ENCODE measurements around the gene BCAS3.

The BCAS3 gene

DNA sequence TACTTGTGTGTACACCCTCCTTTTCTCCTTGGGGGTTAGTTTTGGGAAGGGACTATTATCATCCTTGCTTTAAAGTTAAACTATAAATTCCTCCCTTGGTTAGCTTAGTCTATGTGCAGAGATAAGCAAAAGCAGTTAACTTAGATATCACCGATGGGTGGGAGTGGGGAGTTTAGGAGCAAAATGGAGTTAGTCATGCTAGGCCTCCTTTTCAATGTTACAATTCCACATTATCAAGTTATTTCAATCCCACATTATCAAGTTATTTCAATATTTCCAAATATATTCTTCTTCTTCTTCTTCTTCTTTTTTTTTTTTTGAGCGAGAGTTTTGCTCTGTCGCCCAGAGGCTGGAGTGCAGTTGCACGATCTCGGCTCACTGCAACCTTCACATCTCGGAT, 1.7 kb upstream of the BCAS3 start:
- DNase-seq: no peak

DNA sequence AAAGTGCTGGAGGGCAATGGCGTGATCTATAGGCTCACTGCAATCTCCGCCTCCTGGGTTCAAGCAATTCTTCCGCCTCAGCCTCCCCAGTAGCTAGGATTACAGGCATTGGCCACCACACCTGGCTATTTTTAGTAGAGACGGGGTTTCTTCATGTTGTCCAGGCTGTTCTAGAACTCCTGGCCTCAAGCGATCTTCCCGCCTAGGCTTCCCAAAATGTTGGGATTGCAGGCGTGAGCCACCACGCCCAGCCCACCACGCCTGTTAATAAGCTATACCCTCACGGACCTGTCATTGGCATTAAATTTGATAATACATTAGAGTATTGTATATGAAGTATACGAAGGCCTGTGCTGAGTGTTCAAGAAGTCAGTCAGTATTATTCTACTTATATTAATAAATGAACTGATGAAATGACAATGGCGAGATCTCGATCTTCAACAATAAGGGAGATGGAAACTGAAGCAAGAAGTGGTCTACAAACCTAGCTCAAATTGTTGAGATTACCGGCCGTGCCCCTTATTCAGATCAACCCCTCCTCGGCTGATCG, 818 bp upstream of the BCAS3 start:
- DNase-seq: peak in 1 of 6 experiments; percentile 22

DNA sequence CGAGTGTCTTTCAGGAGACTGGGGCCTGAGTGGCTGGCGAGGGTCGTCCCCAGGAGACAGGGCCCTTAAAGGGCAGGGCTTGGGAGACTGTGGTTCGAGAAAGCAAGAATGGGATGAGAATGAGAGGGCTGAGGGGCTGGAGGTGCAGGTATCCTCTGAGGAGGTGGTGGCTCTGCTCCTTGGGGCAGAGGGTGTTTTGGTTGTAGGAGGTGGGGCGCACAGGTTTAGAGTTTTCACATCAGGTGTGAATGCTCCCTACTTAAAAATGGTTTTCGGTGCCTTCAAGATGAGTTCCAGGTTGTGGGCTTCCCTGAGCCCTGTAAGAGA, 430 bp downstream of the BCAS3 start:
- DNase-seq: no peak

DNA sequence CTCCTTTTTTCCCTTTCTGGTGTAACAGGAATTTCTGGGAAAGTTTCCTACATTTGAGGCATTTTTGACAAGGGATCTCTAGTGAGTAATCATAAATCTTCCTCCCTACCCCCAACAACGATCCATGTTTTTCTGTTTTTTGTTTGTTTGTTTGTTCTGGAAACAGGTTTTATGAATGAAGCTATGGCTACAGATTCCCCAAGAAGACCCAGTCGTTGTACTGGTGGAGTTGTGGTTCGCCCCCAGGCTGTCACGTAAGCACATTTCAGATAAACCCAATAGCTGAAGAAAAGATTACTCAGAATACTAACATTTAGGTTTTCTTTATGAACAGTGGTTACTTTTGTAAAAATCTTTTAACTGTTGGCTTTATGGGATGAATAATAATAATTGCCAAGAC, 1.6 kb downstream of the BCAS3 start:
- no peak for DNase-seq

DNA sequence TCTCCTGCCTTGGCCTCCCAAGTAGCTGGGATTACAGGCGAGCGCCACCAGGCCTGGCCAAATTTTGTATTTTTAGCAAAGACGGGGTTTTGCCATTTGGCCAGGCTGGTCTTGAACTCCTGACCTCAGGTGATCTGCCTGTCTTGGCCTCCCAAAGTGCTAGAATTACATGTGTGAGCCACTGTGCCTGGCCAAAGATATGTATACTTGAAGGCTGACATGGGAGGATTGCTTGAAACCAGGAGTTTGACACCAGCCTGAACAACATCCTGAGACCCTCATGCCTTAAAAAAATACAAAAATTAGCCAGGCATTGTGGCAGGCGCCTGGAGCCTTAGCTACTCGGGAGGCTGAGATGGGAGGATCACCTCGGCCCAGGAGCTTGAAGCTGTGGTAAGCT, 3.1 kb downstream of the BCAS3 start:
- DNase-seq: no peak

DNA sequence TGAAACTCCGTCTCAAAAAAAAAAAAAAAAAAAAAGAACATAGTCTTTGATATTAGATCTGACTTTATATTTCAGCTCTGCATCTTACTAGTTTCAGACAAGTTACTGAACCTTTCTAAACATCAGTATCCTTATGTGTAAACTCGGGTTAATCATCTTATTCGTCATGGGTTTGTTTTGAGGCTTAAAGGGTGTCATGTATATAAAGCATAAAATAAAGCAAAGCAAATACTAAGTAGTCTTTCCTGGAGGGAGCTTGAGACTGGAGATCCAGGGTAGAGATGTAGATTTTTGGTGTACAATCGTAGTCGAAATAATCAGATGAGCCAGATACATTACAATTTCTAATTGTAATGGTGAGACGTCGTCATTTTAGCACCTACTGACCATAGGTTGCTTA, 7.8 kb downstream of the BCAS3 start:
- DNase-seq: no peak

DNA sequence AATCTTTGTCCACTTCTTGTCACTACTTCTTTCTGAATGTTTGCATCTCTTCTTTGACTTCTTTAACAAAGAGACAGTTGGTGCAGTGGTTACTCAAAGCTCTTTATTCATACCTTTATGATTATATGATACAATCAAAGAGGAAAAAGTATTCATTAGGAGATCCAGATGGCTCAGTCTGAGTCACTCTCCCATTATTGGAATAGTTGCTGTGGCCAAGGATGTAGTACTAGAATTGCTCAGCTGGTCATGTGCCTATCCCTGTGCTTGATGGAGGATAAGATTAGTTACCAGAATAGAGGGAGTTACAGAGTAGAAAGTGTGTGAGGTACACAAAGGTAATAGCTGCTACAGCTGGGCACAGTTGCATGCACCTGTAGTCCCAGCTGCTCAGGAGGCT, 18.3 kb downstream of the BCAS3 start:
- no peak for DNase-seq

DNA sequence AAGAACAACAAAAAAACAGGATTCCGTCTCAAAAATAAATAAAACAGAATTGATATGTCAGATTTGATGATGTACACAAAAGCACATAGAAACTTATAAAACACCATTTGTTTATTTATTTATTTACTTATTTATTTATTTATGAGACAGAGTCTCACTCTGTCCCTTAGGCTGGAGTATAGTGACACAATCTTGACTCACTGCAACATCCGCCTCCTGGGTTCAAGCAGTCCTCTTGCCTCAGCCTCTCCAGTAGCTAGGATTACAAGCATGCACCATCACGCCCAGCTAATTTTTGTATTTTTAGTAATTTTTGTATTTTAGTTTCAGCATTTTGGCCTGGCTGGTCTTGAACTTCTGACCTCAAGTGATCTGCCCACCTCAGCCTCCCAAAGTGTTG, 21.4 kb downstream of the BCAS3 start:
- no peak for DNase-seq

DNA sequence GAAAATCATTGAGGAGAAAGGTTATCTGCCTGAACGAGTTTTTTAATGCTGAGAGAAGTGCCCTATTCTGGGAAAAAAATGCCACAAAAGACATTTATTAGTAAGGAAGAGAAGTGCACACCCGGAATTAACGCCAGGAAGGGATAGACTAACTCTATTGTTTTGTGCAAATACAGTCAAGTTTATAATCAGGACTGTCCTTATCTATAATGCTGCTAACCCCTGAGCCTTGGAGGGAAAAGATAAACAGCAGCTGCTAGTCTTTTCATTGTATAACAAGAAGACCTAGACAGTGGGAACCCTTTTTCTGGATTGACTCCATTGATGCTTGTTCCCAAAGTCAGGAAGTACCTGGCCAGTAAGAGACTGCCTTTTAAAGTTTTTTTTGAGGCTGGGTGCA, 26.5 kb downstream of the BCAS3 start:
- DNase-seq: no peak

DNA sequence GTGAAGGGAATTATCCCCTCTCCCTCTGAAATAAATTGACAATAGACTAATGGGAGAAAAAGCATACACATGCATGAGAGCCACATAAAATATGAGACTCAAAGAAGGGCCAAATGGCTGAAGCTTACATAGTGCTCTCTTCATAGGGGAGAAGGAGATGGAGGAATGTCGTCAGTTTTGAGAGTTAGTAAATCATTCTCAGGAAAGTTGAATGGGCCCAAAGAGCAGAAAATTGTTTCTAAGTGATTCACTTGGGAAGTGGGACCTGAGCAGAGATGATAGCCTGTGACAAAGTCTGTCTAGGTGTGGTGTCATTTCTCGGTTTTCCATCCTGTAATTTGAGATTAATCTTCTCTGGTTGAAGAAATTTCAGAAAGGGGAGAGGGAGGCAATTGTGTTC, 35.0 kb downstream of the BCAS3 start:
- no peak for DNase-seq

DNA sequence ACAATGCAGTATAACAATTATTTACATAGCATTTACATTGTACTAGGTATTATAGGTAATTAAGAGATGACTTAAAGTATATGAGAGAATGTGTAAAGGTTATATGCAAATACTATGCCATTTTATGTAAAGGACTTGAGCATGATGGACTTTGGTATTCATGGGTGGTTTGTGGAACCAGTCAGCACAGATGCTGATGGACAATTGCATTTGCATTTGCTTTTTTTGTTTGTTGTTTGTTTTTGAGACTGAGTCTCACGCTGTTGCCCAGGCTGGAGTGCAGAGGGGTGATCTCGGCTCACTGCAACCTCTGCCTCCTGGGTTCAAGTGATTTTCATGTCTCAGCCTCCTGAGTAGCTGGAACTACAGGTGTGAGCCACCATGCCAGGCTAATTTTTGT, 36.0 kb downstream of the BCAS3 start:
- no peak for DNase-seq

DNA sequence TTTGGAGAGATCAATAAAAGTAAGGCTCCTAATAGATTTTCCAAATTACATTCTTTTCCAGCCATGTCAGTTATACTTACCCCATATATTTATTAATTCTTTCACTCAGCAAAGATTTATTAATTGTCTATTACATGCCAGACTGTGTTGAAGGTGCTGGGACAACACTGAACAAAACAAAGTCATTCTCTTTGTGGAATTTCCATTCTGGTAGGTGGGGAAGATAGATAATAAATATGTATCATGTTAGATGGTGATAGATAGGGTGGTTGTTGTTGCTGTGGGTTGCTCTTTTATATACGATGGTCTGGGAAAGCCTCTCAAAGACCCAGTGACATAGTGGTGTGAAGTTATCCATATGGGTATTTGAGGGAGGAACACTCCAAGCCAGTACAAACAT, 39.1 kb downstream of the BCAS3 start:
- DNase-seq: no peak

DNA sequence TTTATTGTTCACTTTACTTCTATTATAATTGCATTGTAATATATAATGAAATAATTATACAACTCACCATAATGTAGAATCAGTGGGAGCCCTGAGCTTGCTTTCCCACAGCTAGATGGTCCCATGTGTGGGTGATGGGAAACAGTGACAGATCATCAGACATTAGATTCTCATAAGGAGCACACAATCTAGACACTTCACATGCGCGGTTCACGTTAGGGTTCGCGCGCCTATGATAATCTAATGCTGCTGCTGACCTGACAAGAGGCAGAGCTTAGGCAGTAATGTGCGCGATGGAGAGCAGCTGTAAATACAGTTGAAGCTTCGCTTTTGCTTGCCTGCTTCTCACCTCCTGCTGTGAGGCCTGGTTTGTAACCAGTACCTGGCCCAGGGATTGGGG, 40.2 kb downstream of the BCAS3 start:
- no peak for DNase-seq

DNA sequence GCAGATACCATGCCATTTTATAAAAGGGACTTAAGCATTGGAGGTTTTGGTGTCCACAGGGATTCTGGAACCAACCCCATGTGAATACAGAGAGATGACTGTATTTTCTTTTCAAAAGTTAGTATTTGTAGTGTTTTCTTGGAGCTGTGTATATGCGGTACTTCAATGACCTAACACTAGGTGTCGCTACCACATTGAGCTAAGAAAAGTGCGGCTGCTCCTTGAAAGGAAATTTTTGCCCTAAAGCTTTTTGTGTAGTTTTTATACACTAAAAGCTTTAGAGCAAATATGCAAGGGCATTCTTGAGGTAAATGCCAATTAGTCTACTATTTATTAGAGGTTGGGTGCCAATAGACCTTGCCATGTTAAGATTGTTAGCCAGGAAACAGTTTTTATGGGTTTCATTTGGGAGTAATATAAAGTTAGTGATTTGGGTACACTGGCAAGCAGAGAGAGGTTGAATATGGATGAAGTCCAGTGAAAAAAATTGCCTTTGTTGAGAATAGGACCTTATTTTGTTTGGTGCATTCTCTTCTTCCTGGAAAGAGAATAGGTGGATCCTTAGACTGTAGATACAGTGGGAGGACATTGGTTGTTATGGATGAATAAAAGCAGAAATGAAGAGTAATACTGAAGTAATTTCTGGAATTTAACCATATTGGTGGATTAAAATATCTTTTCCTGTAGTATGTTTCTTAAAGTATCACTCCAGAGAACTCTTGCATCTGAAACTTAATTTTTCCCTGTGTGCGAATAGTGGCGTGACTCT, 43.3 kb downstream of the BCAS3 start:
- peak in 3 of 6 experiments; percentile 6 to 54 (median 40) for DNase-seq

DNA sequence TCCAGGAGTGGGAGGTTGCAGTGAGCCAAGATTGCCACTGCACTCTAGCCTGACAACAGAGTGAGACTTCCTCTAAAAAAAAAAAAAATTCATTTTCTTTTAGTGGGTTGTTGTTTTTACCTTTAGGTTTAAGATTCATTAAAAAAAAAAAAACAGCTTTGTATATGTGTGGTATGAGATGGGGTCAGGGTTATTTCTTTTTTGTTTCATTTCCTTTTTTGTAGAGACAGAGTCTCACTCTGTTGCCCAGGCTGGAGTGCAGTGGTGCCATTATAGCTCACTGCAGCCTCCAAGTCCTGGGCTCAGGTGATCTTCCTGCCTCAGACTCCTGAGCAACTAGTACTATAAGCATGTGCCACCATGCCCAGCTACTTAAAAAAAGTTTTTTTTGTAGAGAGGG, 47.0 kb downstream of the BCAS3 start:
- no peak for DNase-seq

DNA sequence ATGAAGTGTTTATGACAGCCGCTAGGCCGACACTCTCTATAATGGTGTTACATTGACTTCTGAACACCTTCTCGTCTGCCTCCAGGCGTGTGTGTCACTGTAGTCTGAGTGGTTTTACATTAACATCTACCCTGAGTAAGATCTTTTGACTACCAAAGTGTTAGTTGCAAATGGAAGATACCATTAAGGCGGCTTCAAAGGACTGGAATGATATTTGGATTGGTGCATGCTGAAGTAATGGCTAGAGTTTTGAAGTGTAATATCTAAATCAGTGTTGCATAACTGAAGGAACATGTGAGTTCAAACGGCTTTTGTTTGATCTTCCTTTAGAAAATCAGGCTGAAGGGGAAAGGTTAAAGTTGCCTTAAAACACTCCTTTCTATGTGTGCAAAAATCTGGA, 52.2 kb downstream of the BCAS3 start:
- DNase-seq: no peak

DNA sequence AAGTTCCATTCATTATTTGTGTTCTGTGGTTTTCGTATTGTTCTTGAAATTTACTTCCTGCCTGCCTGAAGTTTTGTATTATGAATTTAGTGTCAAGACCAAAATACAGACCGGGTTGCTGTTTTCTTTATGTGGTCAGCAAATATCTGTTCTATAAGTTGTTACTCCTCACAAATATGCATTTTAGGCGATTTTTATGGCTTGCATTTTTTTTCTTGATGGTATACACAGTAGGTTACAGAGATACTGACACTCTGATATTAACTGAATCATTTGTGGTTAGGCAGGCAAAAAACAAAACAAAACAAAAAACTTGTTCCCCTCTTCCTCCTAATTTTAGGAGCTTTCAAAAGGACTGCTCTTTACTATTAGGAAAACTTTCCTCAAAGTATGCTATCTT, 52.6 kb downstream of the BCAS3 start:
- no peak for DNase-seq

DNA sequence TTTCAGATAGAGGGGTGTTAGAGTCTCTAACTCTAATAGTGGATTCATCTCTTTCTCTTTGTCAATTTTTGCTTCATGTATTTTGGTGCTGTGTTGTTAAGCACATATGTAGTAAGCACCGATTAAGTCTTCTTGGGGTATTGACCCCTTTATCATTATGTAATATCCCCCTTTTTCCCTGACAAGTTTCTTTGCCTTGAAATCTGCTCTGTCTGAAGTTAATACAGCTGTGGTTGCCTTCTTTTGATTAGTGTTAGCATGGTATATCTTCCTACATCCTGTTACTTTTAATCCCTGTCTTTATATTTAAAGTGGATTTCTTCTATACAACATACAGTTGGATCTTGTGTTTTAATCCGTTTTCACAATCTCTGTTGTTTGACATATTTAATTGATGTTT, 60.6 kb downstream of the BCAS3 start:
- DNase-seq: no peak

DNA sequence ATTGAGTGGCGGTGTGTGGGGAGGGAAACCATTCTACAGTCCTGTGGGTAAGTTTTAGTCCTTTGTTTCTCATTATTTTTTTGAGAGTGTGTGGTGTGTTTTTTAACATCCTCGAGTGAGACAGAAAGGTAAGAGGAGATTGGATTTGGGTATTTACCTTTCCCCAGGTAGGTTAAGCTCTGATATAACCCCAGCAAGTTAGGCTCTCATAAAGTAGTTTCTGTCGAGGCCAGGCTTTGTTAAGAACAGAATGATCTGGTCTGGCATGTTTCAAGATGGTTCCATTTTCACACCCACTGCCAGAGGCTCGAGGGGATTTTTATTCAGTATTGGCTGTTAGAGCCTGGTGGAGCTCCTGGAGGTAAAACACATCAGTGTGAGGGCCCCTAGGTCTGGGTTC, 62.9 kb downstream of the BCAS3 start:
- no peak for DNase-seq

DNA sequence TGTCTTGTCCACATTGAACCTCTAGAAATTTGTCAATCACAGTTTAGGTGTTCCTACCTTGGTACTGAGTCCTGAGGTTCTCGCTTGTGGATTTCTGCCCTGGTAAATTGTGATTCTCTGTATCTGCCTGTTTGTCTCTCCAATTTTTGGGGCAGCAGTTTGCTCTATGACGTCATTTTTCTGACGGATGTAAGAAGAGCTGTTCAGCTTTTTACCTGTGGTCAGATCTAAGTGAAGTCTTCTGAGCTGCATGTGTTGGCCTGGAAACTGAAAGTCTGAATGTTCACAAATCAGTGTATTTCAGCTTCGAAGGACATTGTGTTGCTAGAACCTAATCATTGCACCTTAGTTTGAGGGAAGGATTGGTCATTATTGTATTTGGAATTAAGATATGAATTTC, 63.4 kb downstream of the BCAS3 start:
- no peak for DNase-seq

DNA sequence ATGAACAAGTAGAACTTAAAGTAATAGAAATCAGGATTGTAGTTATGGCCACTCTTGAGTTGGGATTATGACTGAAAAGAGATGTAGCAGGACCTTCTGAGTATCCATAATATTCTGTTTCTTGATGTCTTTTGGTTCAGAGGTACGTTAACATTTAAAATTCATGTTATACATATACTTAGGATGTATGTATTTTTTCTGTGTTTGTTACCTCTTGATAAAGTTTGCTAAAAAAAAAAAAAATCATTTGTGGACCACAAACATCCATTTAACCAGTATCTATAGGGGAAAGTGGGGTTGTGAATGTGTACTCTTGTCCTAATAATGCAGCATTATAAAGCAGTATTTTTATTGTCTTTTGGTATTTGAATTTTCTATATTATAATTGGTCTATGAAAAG, 65.6 kb downstream of the BCAS3 start:
- DNase-seq: no peak

DNA sequence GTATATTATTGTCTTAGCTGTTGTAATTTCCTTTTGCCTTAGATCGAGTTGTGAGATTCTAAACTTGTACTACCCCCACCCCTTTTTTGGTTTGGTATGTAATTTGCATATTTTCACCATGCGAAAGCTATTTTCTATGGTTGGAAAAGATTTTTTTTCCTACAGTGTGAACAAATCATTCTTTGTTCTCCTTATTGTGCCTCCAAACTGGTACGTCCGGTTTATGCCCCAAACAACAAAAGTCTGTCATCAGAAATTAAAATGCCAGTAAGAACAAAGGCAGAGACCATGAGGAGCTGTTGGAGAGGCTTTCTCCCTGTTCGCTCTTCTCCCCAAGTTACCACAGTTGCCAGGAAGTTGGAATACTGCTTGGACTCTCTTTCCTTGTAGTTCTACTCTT, 66.1 kb downstream of the BCAS3 start:
- no peak for DNase-seq

DNA sequence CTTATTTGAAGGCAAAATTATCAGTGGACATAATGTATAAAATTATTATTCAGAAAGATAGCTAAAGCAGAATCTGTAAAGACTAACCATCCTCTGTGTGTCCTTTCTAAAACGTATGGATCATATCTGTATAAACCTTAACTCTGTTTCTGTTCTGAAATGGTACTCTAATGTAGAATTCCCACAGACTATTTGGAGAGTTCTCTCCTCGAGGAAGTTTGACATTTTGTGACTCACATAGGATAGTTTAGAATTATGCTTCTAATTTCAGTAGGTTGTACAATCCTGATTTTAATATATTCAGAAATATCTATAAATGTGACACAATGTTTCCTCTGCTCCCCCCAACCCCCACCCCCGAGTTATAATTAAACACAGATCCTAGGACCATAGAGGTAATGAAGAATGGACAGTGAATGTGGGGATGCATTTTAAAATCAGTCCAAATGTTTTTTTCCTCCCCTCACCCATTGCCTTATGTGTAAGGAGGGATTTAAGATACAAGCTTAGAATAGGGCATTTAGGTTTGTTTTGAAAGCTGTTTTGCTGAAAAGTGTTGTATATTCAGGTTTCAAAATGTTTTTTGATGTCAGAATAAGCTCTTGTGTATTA, 66.8 kb downstream of the BCAS3 start:
- no peak for DNase-seq

DNA sequence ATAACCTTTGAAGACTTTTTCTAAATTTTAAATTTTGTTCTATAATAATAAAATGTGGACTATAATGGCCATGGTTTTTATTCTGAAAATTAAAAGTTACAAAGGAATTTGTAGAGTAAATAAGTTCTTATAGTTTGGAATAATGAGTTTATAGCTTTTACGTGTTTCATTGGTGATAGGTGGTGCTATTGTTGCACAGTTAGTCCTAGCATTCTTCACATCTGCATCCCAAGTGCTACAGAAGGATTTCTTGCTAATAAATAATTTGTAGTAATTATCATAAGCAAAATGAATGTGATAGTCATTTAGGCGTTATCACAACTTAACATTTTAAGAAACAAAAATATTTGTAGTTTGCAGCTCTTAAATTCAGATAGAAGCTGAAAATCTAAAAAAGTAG, 67.9 kb downstream of the BCAS3 start:
- DNase-seq: no peak
